GM18870 (cell line): ENCODE measurements around the gene DCC.

Source experiments
- ATAC-seq: cut with Tn5 transposase; IDR thresholded peaks from one replicate; pipeline ENCODE4 v1.9.1; 2021; ENCODE audit warnings: moderate library complexity; ENCODE audit not compliant: unreplicated experiment

Gene DCC

GRCh38 chr18:53319628-53320027, 979.6 kb downstream of the DCC start:
- ATAC-seq: no peak

- ATAC-seq: no peak
These were observed 982.2 kb downstream of the DCC start for GRCh38 chr18:53322163-53322562.

- no peak for ATAC-seq
These were observed 984.4 kb downstream of the DCC start for GRCh38 chr18:53324353-53324752.

- no peak for ATAC-seq
These were observed 1020.8 kb downstream of the DCC start for GRCh38 chr18:53360501-53361443.

- ATAC-seq: no peak
These were observed 1035.6 kb downstream of the DCC start for GRCh38 chr18:53375621-53376020.

GRCh38 chr18:53380063-53380639, 1040.2 kb downstream of the DCC start:
- ATAC-seq: peak; percentile 50

- ATAC-seq: no peak
These were observed 1042.9 kb downstream of the DCC start for GRCh38 chr18:53382870-53383269.

- ATAC-seq: no peak
These were observed 1045.9 kb downstream of the DCC start for GRCh38 chr18:53385889-53386288.

GRCh38 chr18:53387581-53387980, 1047.6 kb downstream of the DCC start:
- no peak for ATAC-seq

- no peak for ATAC-seq
These were observed 1062.7 kb downstream of the DCC start for GRCh38 chr18:53402670-53403069.

GRCh38 chr18:53408271-53408670, 1068.3 kb downstream of the DCC start:
- ATAC-seq: no peak

GRCh38 chr18:53411511-53411910, 1071.5 kb downstream of the DCC start:
- no peak for ATAC-seq

GRCh38 chr18:53417003-53417402, 1077.0 kb downstream of the DCC start:
- no peak for ATAC-seq

- no peak for ATAC-seq
These were observed 1081.9 kb downstream of the DCC start for GRCh38 chr18:53421869-53422268.

- no peak for ATAC-seq
These were observed 1082.9 kb downstream of the DCC start for GRCh38 chr18:53422896-53423295.

- ATAC-seq: no peak
These were observed 1086.7 kb downstream of the DCC start for GRCh38 chr18:53426666-53427184.

- no peak for ATAC-seq
These were observed 1101.9 kb downstream of the DCC start for GRCh38 chr18:53441761-53442414.

GRCh38 chr18:53442415-53442783, 1102.4 kb downstream of the DCC start:
- ATAC-seq: no peak

- no peak for ATAC-seq
These were observed 1103.3 kb downstream of the DCC start for GRCh38 chr18:53443336-53443735.

- no peak for ATAC-seq
These were observed 1103.8 kb downstream of the DCC start for GRCh38 chr18:53443831-53444230.

- no peak for ATAC-seq
These were observed 1111.9 kb downstream of the DCC start for GRCh38 chr18:53451902-53452301.

- no peak for ATAC-seq
These were observed 1117.1 kb downstream of the DCC start for GRCh38 chr18:53457068-53457467.
